NCI-H2196 (cell line): ENCODE measurements around the gene THRB.

Experiments
- DNase-seq: peaks from one replicate; lab custom pipeline; 2025; ENCODE audit not compliant: unreplicated experiment; lab: John Stamatoyannopoulos, UW

THRB gene

DNA sequence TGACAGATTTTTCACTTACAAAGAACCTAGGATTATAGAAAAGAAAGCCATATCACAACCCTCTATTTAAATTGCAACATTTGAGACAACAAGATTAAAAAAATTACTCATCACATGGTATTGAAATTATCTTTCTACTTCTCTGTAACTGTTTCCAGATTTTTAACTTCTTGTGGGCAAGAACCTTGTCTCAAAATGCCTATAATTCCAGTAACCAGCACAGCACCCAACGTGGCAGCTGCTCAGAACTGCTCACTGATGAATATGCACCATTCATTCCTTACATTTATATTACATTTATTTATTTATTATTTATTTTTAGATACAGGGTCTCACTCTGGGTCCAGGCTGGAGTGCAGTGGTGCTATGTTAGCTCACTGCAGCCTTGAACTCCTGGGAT, 216.1 kb downstream of the THRB start:
- no peak for DNase-seq

- DNase-seq, result no peak
Observed at GRCh38 chr3:24273491-24273890, 221.2 kb downstream of the THRB start.

- DNase-seq, result no peak
Observed at GRCh38 chr3:24272875-24273274, 221.8 kb downstream of the THRB start.

GRCh38 chr3:24272408-24272807, 222.2 kb downstream of the THRB start:
- no peak for DNase-seq

DNA sequence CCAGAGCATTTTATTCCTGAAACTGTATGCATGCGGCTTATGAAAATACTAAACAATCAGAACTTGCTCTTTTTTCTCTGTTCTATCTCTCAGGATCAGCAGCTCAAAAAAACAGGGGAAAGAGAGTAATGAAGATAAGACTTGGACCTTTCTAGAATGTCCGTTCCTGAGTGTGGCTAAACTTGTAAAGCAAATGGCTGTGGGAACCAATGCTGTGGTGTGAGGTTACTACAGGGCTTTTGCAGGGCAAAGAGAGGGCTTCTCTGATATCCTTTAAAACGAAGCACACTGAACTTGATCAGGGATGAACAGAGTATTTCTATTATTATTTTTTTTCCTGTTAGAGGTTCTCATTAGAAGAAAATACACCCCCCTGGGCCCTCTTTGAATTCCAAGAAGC, 223.4 kb downstream of the THRB start:
- DNase-seq, result no peak

- DNase-seq, result no peak
Observed at GRCh38 chr3:24270744-24271143, 223.9 kb downstream of the THRB start.

- no peak for DNase-seq
Observed at GRCh38 chr3:24270204-24270691, 224.4 kb downstream of the THRB start.

GRCh38 chr3:24264748-24265158, 229.9 kb downstream of the THRB start:
- DNase-seq, result peak; percentile 1

GRCh38 chr3:24264011-24264410, 230.6 kb downstream of the THRB start:
- DNase-seq, result no peak

DNA sequence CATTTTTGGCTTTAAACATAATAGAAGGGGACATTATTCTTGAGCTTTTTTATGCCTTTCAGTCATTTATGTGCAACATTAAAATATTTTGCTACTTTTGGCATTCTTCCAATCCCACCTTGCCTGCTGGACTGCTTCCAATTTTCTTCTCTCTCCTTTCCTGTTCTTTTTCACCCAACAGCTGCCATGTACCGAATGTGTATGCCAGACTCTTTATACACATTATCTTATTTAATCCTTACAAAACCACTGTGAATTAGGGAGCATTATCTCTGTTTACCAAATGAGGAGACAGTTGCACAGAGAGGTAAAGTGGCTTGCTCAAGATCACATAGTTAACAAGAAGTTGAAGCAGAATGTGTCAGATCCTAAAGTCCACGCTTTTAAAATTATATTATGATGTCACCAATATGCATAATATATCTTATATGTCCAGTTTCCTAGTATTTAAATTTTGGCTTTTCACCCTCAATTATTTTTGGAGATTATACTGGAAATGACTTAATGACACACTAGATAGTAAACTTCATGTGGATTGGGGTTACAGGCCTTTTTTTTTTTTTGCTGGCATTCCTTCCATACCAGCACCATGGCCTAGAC, 231.5 kb downstream of the THRB start:
- no peak for DNase-seq

DNA sequence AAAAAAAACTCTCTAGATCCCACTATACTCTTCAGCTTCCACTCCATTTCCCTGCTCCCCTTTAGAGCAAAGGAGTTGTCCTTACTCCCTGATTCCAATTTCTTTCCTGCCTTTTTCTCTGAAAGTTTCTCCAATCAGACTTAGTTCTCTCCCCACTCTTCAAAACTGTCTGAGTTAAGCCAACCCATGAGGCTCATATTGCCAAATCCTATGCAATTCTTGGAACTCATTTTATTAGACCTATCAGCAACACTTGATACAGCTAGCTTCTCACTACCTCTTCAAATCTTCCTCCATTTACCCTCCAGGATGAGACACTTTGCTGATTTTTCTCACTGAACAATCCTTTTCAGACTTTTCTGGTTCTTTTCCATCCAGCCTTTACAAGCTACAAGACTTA, 233.1 kb downstream of the THRB start:
- DNase-seq, result no peak

GRCh38 chr3:24259901-24260512, 234.6 kb downstream of the THRB start:
- DNase-seq, result no peak

DNA sequence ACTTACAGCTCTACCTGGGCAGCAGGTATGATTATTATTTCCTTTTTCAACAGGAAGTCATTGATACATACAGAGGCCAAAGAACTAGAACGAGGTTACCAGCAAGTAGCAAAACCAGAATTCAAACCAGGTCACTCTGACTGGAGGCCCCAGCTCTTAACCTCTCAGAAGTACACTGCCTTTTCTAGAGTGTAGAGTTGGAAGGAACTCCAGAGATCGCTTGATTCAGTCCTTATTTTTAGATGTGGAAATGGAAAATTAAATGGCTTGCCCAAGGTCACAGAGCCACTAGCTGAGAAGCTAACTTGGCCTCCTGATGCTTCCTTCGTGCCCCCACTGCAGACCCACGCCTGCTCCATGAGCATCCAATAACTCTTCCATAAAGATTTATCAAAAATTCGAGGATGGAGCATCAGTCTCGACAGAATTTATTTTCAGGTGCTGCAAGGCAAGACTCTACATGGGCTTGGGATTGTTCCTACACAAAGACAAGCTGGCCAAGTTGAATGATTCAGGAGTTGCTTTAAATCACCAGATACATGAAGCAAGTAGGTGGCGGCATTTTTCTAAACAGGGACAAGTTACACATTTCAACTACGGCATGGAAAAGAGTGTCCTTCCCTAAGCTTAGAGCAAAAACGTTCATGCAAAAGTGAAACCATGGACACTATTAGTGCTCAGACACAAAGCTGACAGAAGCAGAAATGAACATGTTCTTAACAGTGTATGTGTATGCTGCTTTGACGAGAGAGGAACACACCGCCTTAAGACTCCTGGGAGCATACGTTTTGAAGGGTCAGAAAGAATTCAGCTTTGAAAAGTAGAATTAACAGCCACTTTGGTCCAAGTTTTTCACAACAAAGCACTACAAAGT, 235.7 kb downstream of the THRB start:
- no peak for DNase-seq

- no peak for DNase-seq
Observed at GRCh38 chr3:24258260-24258659, 236.4 kb downstream of the THRB start.

GRCh38 chr3:24255414-24255813, 239.2 kb downstream of the THRB start:
- no peak for DNase-seq

- DNase-seq, result no peak
Observed at GRCh38 chr3:24254649-24255048, 240.0 kb downstream of the THRB start.

DNA sequence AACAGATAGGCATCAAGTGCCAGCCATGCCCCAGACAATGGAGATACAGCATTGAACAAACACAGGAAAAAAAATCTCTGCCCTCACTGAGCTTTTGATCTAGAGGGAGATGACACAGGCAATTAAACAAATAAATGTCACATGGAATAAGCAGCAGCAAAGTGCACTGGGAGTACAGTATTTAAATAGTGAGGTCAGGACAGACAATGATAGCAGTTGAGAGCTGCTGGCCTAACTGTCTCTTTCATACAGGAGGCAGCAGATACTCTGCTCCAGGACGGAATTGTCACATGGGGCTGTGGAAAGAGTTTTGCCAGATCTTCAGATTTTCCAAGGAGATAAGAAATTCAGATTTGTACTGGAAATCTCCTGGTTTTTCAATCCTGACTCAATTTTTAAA, 241.3 kb downstream of the THRB start:
- DNase-seq, result no peak

DNA sequence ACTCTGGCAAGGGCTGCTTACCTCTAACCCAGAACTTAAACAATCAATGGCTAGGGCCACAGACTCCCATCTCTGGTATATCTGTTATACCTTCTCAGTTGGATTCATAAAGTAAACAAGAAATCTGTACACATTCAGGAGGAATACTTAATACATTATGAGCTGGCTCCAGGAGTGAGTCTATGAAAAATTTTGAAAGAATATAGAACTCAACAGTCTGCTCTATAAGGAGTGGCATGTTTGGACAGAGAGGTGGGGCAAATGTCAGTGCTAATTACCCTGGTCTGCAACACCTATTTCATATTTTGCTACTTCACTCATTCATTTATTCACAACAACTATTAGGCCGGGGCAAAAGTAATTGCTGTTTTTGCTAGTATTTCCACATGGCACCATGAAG, 245.1 kb downstream of the THRB start:
- no peak for DNase-seq

GRCh38 chr3:24245056-24245455, 249.6 kb downstream of the THRB start:
- DNase-seq, result no peak

- no peak for DNase-seq
Observed at GRCh38 chr3:24244491-24244890, 250.2 kb downstream of the THRB start.

DNA sequence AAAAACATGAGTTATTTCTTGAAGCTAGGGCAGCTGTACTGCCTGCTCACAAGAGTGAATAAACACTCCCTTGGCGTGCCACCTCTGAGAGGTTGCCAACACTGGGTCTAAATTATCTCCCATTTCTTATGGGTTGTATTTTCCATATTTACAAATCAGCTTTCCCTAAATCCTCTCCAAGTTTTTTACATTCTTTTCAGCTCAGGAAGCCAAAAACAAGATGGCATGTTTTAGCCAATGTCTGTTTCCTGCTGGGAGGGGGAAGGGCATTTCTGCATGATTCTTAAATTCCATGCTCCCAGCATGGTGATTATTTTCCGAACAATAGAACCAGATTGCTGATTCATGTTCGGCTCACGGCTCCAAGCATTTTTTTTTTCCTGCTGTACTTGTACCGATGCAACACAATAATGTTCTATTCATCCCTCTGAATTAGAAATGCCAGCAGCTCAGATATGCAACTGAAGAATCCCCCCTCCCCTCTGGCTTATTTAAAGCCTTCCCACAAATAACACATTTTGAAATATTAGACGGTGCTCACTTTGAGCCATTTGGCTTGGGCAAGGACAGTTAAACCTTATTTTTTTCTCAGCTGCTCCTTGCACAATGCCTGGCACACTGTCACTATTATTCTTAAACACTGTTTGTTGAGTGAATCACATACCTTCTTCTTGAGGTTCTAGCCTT, 252.5 kb downstream of the THRB start:
- DNase-seq, result no peak
